Glomerular visceral epithelial cell (primary cell): ENCODE data around the gene NINL.

Source experiments
- DNase-seq: peaks from one replicate; pipeline ENCODE4 v3.0.0-alpha.2; 2016; ENCODE audit errors: extremely low spot score

Gene NINL

DNA sequence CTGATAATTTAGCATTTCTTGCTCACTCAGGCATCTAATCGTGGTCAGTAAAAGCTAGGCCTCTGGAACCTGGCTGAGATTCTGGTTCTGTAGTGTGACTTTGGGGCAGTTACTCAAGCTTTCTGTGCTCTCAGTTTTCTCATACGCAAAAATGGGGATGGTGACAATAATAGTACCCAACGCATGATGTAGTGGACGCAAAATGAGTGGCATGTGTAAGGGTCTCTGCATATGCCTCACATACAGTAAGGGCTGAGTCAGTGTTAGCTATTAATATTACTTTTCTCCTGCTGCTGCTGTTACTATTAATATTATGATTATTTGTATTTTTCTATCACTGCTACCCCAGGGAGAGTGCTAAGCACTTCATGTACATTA is 177.2 kb downstream of the NINL start:
- DNase-seq, result peak; percentile 13

GRCh38 chr20:25407311-25408169 is 177.8 kb downstream of the NINL start, which contains the start of gene GINS1:
Gene GINS1 (plus strand): TSS chr20:25407673. CDS start chr20:25407821, 148 bp downstream.
- peak; percentile 96 for DNase-seq
